A204.1 (cell line): Measurements from ENCODE around the gene CEMIP.

Experiments used
- FAIRE-seq: peaks from 2 replicates; lab custom pipeline; 2012; peaks lifted over from hg19 to GRCh38; lab: Jason Lieb, UNC

The CEMIP gene

GRCh38 chr15:80785335-80785734, 6.2 kb downstream of the CEMIP start:
- no peak for FAIRE-seq

- no peak for FAIRE-seq
Observed at GRCh38 chr15:80785811-80786354, 6.7 kb downstream of the CEMIP start.

- FAIRE-seq: no peak
Observed at GRCh38 chr15:80787316-80787715, 8.1 kb downstream of the CEMIP start.

GRCh38 chr15:80788536-80788935, 9.4 kb downstream of the CEMIP start:
- no peak for FAIRE-seq

- no peak for FAIRE-seq
Observed at GRCh38 chr15:80789296-80789695, 10.1 kb downstream of the CEMIP start.

GRCh38 chr15:80789796-80790195, 10.6 kb downstream of the CEMIP start:
- FAIRE-seq: no peak

- FAIRE-seq: no peak
Observed at GRCh38 chr15:80790236-80790635, 11.1 kb downstream of the CEMIP start.

- no peak for FAIRE-seq
Observed at GRCh38 chr15:80791004-80791403, 11.8 kb downstream of the CEMIP start.

GRCh38 chr15:80796407-80796806, 17.2 kb downstream of the CEMIP start:
- FAIRE-seq: no peak

- no peak for FAIRE-seq
Observed at GRCh38 chr15:80798911-80799310, 19.7 kb downstream of the CEMIP start.

- FAIRE-seq: no peak
Observed at GRCh38 chr15:80800067-80800466, 20.9 kb downstream of the CEMIP start.

- FAIRE-seq: no peak
Observed at GRCh38 chr15:80801891-80802680, 22.9 kb downstream of the CEMIP start.

GRCh38 chr15:80803580-80804525, 24.7 kb downstream of the CEMIP start:
- no peak for FAIRE-seq

GRCh38 chr15:80804970-80805495, 25.9 kb downstream of the CEMIP start:
- FAIRE-seq: no peak

GRCh38 chr15:80811781-80812315, 32.7 kb downstream of the CEMIP start:
- no peak for FAIRE-seq

- no peak for FAIRE-seq
Observed at GRCh38 chr15:80815106-80815505, 35.9 kb downstream of the CEMIP start.

GRCh38 chr15:80816049-80816653, 37.0 kb downstream of the CEMIP start:
- no peak for FAIRE-seq

GRCh38 chr15:80816936-80817335, 37.8 kb downstream of the CEMIP start:
- FAIRE-seq: no peak

- no peak for FAIRE-seq
Observed at GRCh38 chr15:80817901-80818300, 38.7 kb downstream of the CEMIP start.

GRCh38 chr15:80819001-80819400, 39.8 kb downstream of the CEMIP start:
- FAIRE-seq: no peak

GRCh38 chr15:80820092-80820491, 40.9 kb downstream of the CEMIP start:
- FAIRE-seq: no peak

- no peak for FAIRE-seq
Observed at GRCh38 chr15:80822256-80822655, 43.1 kb downstream of the CEMIP start.
